Smooth muscle cell of the brain vasculature (primary cell): ENCODE measurements around the gene PFDN5.
"Not testable (repeated sequence)": the region's sequence is repeated elsewhere in the genome, so short reads cannot be mapped to it uniquely, and the experiment has no call there.

Experiments
- DNase-seq: peaks from one replicate; pipeline ENCODE4 v3.0.0-alpha.2; 2012; ENCODE audit warnings: low read depth, low spot score

The PFDN5 gene

GRCh38 chr12:53327435-53328042 is 32.2 kb downstream of the PFDN5 start:
- DNase-seq: no peak

GRCh38 chr12:53328043-53328435 is 32.7 kb downstream of the PFDN5 start:
- no peak for DNase-seq

GRCh38 chr12:53330671-53331070 is 35.3 kb downstream of the PFDN5 start:
- no peak for DNase-seq

GRCh38 chr12:53332339-53332738 is 37.0 kb downstream of the PFDN5 start:
- DNase-seq: not testable (repeated sequence)

GRCh38 chr12:53332744-53333143 is 37.4 kb downstream of the PFDN5 start:
- DNase-seq: no peak

GRCh38 chr12:53333289-53333688 is 37.9 kb downstream of the PFDN5 start:
- no peak for DNase-seq

- no peak for DNase-seq
Observed at GRCh38 chr12:53333845-53334244, 38.5 kb downstream of the PFDN5 start.

GRCh38 chr12:53334822-53335221 is 39.5 kb downstream of the PFDN5 start:
- DNase-seq: no peak

- no peak for DNase-seq
Observed at GRCh38 chr12:53336181-53336681, 40.9 kb downstream of the PFDN5 start, which contains the start of gene SP7. TSS of gene SP7 (minus strand) at chr12:53336354. CDS start at chr12:53335646, 708 bp downstream.

GRCh38 chr12:53338017-53338416 is 42.7 kb downstream of the PFDN5 start:
- no peak for DNase-seq

GRCh38 chr12:53338916-53339315 is 43.6 kb downstream of the PFDN5 start:
- DNase-seq: no peak

GRCh38 chr12:53340398-53340797 is 45.1 kb downstream of the PFDN5 start:
- no peak for DNase-seq

GRCh38 chr12:53343449-53343848 is 48.1 kb downstream of the PFDN5 start:
- DNase-seq: no peak

GRCh38 chr12:53343969-53344368 is 48.6 kb downstream of the PFDN5 start:
- no peak for DNase-seq

- no peak for DNase-seq
Observed at GRCh38 chr12:53344487-53344823, 49.1 kb downstream of the PFDN5 start.

- no peak for DNase-seq
Observed at GRCh38 chr12:53344824-53345485, 49.6 kb downstream of the PFDN5 start.

GRCh38 chr12:53345486-53346188 is 50.3 kb downstream of the PFDN5 start:
- DNase-seq: no peak

- DNase-seq: no peak
Observed at GRCh38 chr12:53346491-53346890, 51.1 kb downstream of the PFDN5 start.

- no peak for DNase-seq
Observed at GRCh38 chr12:53347905-53348304, 52.6 kb downstream of the PFDN5 start.
